Heart right ventricle (tissue), 16 donors: Measurements from ENCODE around the gene SLC26A8. TPM values are rescaled to one million over a fixed set of nuclear protein-coding genes. Genes with fewer than 3 reads are reported as not detected.
"Not testable (repeated sequence)": the region's sequence is repeated elsewhere in the genome, so short reads cannot be mapped to it uniquely, and the experiment has no call there.

ENCODE experiments used
- ATAC-seq, 8 donors: fragments of 200-7000 bp; cut with Tn5 transposase; one replicate each; pipeline ENCODE4 v1.9.1; 2020; ENCODE audit warnings: mild to moderate bottlenecking in 8 of 8, moderate library complexity in 8 of 8, moderate number of reproducible peaks in 1 of 8
- DNase-seq, 2 donors: peaks; one replicate each; pipeline ENCODE4 v3.0.0-alpha.2; 2020
- H3K27ac ChIP-seq, 10 donors: fragments of 200-600 bp; sonication (generic) in 2 of 10; one replicate each; pipeline versions ENCODE4 v1.5.0 to v1.8.0; 2020 to 2022; ENCODE audit warnings: mild to moderate bottlenecking in 3 of 10
- H3K27me3 ChIP-seq, 7 donors: fragments of 200-600 bp; one replicate each; pipeline ENCODE4 v1.8.0; 2021 to 2022; ENCODE audit warnings: mild to moderate bottlenecking in 2 of 7
- H3K36me3 ChIP-seq, 9 donors: fragments of 200-600 bp; sonication (generic) in 1 of 9; one replicate each; pipeline versions ENCODE4 v1.5.0 to v1.8.0; 2020 to 2022; ENCODE audit warnings: mild to moderate bottlenecking in 2 of 9
- H3K4me1 ChIP-seq, 9 donors: fragments of 200-600 bp; sonication (generic) in 1 of 9; one replicate each; pipeline versions ENCODE4 v1.5.0 to v1.8.0; 2020 to 2022; ENCODE audit warnings: mild to moderate bottlenecking in 4 of 9
- H3K4me3 ChIP-seq, 10 donors: fragments of 200-600 bp; sonication (generic) in 2 of 10; one replicate each; pipeline versions ENCODE4 v1.5.0 to v1.8.0; 2020 to 2022; ENCODE audit warnings: mild to moderate bottlenecking in 7 of 10, moderate library complexity in 2 of 10
- H3K9me3 ChIP-seq, 11 donors: fragments of 200-600 bp in 10 of 11; sonication (generic) in 2 of 11; one replicate each; pipeline versions ENCODE4 v1.5.0 to v1.8.0; 2013 to 2022; ENCODE audit warnings: mild to moderate bottlenecking in 2 of 11, control low read depth in 1 of 11, moderate library complexity in 1 of 11
- CTCF ChIP-seq, 9 donors: fragments of 200-600 bp; sonication (generic) in 2 of 9; IDR thresholded peaks; one replicate each; pipeline versions ENCODE4 v1.5.0 to v1.8.0; 2021 to 2022; ENCODE audit warnings: antibody characterized with exemption in 9 of 9, mild to moderate bottlenecking in 5 of 9, moderate library complexity in 1 of 9
- WGBS, 2 donors: extraction: QIAGEN DNeasy Blood & Tissue Kit; methylation state at CpG; one replicate each; pipeline ENCODE4 v1.1.7; 2013; ENCODE audit warnings: inconsistent platforms in 1 of 2; 5-methylcytosine and 5-hydroxymethylcytosine counted together
- intact Hi-C, 10 donors: fragments of 100-400 bp; cut with DNase I; formaldehyde crosslinking; loops; one replicate each; pipeline versions ENCODE4 v1.11.1 to v1.14.2; 2022
- polyA plus RNA-seq, 2 donors: library from polyadenylated mRNA; stranded (reverse); fragments of 200-250 nt; gene quantifications; one replicate each; pipeline ENCODE4 v1.2.3, GENCODE V29; 2013
- total RNA-seq, 10 donors: library from RNA; stranded (reverse); fragmentation: NEBNext Ultra II Directional in 3 of 10; extraction: Animal tissue kit (Norgen Biotek cat#: 25700) in 3 of 10; gene quantifications; one replicate each; pipeline versions ENCODE4 v1.2.1 to v1.2.4, GENCODE V29; 2021 to 2023
- donor health status: Arrhythmogenic right ventricular cardiomyopathy.
- donor health status: ischemic (EF 13 %, LVEDD 7.1; RV severe dilation, severe dysfunction).
- donor health status: healthy with polysubstance abuse.
- donor health status: DM: no; HTN: yes; CAD: no.
- donor health status: DM: no; HTN: no; CAD: no.
- donor health status: ischemic (EF 25% LVEDD 6.9; RV normal size, moderate dysfunction).
- donor health status: ischemic (EF 25% LVEDD 5.7; RV mildly dilated, moderate dysfunction).
- donor health status: healthy.
- donor health status: DM: yes; HTN: yes; CAD: no.
- donor health status: Ischemic cardiomyopathy.
- donor health status: ischemic (EF 35%, LVEDD 5.7; RV mildly dilated, moderate dysfunction).
- donor health status: nonischemic (EF 11% LVEDD 7.7; RV severe dilation, severe dysfunction).
- donor health status: DM: yes; HTN: yes; CAD: no.
- donor health status: PGD.
- donor health status: ischemic (EF 29% LVEDD 5.4; RV normal size, mild dysfunction).
- donor health status: nonischemic (EF 23%, LVEDD 6.1; RV moderate dilation, normal function).

Gene SLC26A8
- total and polyA plus RNA-seq, 12 donors = 0.03 to 0.11 (median 0.10) TPM; not detected in 6

GRCh38 chr6:35954333-35954732 is 70.1 kb downstream of the SLC26A8 start:
- no peaks in the 10 kb centered on the region for H3K9me3 ChIP-seq
- ATAC-seq (no peak), DNase-seq (no peak)
- H3K27me3 ChIP-seq = peaks cover 0 to 16% (median 0%) of the 10 kb centered on the region in 7 donors
- intact Hi-C loops = no loop called here
- peaks cover 0 to 10% (median 0%) of the 10 kb centered on the region in 9 donors for H3K4me1 ChIP-seq
- H3K27ac ChIP-seq = no peak overlapping the region
- TF ChIP-seq CTCF (IDR thresholded peaks at IDR 0.05) = no peak
- H3K4me3 ChIP-seq = no peak overlapping the region
- 84 to 90% methylated on average over 7 of the region's 7 CpGs for WGBS, 2 donors
- no peaks in the 10 kb centered on the region for H3K36me3 ChIP-seq

- ATAC-seq (no peak), DNase-seq (no peak)
- Histone ChIP-seq H3K9me3 (no peaks in the 10 kb centered on the region), H3K27me3 (no peaks in the 10 kb centered on the region), H3K27ac (no peak overlapping the region), H3K36me3 (no peaks in the 10 kb centered on the region), H3K4me3 (no peak overlapping the region), H3K4me1 (peaks cover 0 to 10% (median 0%) of the 10 kb centered on the region in 9 donors)
- intact Hi-C loops = no loop called here
- peak in 1 of 9 donors; percentile 20 for TF ChIP-seq CTCF (IDR thresholded peaks at IDR 0.05)
- WGBS, 2 donors = 93 to 96% methylated on average over 1 of the region's 1 CpG
These were observed 75.7 kb downstream of the SLC26A8 start for GRCh38 chr6:35948725-35949124.

- H3K36me3 ChIP-seq = no peaks in the 10 kb centered on the region
- no peaks in the 10 kb centered on the region for H3K9me3 ChIP-seq
- H3K4me1 ChIP-seq = no peaks in the 10 kb centered on the region
- intact Hi-C loops = no loop called here
- H3K4me3 ChIP-seq = no peak overlapping the region
- no peak for TF ChIP-seq CTCF (IDR thresholded peaks at IDR 0.05)
- WGBS, 2 donors = 63 to 77% methylated on average over 1 of the region's 1 CpG
- no peak for DNase-seq
- H3K27me3 ChIP-seq = no peaks in the 10 kb centered on the region
- no peak overlapping the region for H3K27ac ChIP-seq
- no peak for ATAC-seq
These were observed 78.8 kb downstream of the SLC26A8 start for GRCh38 chr6:35945650-35946025.

GRCh38 chr6:35943390-35943789 is 81.1 kb downstream of the SLC26A8 start:
- H3K4me1 ChIP-seq = no peaks in the 10 kb centered on the region
- intact Hi-C loops = no loop called here
- 73 to 79% methylated on average over 1 of the region's 1 CpG for WGBS, 2 donors
- no peaks in the 10 kb centered on the region for H3K9me3 ChIP-seq
- H3K27me3 ChIP-seq = no peaks in the 10 kb centered on the region
- no peak for TF ChIP-seq CTCF (IDR thresholded peaks at IDR 0.05)
- no peak overlapping the region for H3K27ac ChIP-seq
- ATAC-seq = no peak
- no peak overlapping the region for H3K4me3 ChIP-seq
- H3K36me3 ChIP-seq = no peaks in the 10 kb centered on the region
- no peak for DNase-seq

GRCh38 chr6:35942355-35942754 is 82.1 kb downstream of the SLC26A8 start:
- no peak for ATAC-seq
- H3K27ac ChIP-seq = no peak overlapping the region
- no peak for DNase-seq
- no peak for TF ChIP-seq CTCF (IDR thresholded peaks at IDR 0.05)
- H3K4me1 ChIP-seq = no peaks in the 10 kb centered on the region
- H3K9me3 ChIP-seq = no peaks in the 10 kb centered on the region
- intact Hi-C loops = no loop called here
- H3K36me3 ChIP-seq = no peaks in the 10 kb centered on the region
- H3K4me3 ChIP-seq = no peak overlapping the region
- H3K27me3 ChIP-seq = no peaks in the 10 kb centered on the region

- H3K4me3 ChIP-seq, H3K27me3 ChIP-seq, ATAC-seq, H3K36me3 ChIP-seq, H3K9me3 ChIP-seq, DNase-seq, H3K27ac ChIP-seq, intact Hi-C loops, H3K4me1 ChIP-seq: not testable (repeated sequence)
- 82 to 91% methylated on average over 7 of the region's 7 CpGs for WGBS, 2 donors
These were observed 83.3 kb downstream of the SLC26A8 start for GRCh38 chr6:35941170-35941569.

GRCh38 chr6:35940014-35940413 is 84.4 kb downstream of the SLC26A8 start:
- H3K4me1 ChIP-seq, H3K36me3 ChIP-seq, ATAC-seq, H3K27ac ChIP-seq, H3K27me3 ChIP-seq, H3K9me3 ChIP-seq, intact Hi-C loops, H3K4me3 ChIP-seq, DNase-seq: not testable (repeated sequence)
- WGBS, 2 donors = 89 to 96% methylated on average over 2 of the region's 2 CpGs
